SK-N-DZ (cell line): ENCODE measurements around the gene HAS3.

ENCODE experiments used
- DNase-seq: peaks from one replicate; pipeline ENCODE4 v3.0.0-alpha.2; 2015; ENCODE audit warnings: low spot score

HAS3 gene

GRCh38 chr16:69089091-69089910 lies 16.2 kb upstream of the HAS3 start:
- peak; percentile 76 for DNase-seq

- no peak for DNase-seq
Observed at GRCh38 chr16:69093974-69094373, 11.5 kb upstream of the HAS3 start.

GRCh38 chr16:69094501-69094900 lies 11.0 kb upstream of the HAS3 start:
- DNase-seq = no peak

GRCh38 chr16:69095193-69095592 lies 10.3 kb upstream of the HAS3 start:
- DNase-seq = no peak

GRCh38 chr16:69100071-69100691 lies 5.3 kb upstream of the HAS3 start:
- DNase-seq = no peak

GRCh38 chr16:69106491-69107315 lies 1.2 kb downstream of the HAS3 start:
- DNase-seq = peak; percentile 24

GRCh38 chr16:69107316-69107962 lies 2.0 kb downstream of the HAS3 start:
- DNase-seq = no peak

GRCh38 chr16:69108064-69108904 lies 2.8 kb downstream of the HAS3 start:
- DNase-seq = no peak

GRCh38 chr16:69108905-69109252 lies 3.4 kb downstream of the HAS3 start:
- DNase-seq = no peak

GRCh38 chr16:69109486-69110270 lies 4.2 kb downstream of the HAS3 start:
- no peak for DNase-seq

GRCh38 chr16:69110406-69110805 lies 5.0 kb downstream of the HAS3 start:
- no peak for DNase-seq

- no peak for DNase-seq
Observed at GRCh38 chr16:69111216-69111875, 5.9 kb downstream of the HAS3 start.

- no peak for DNase-seq
Observed at GRCh38 chr16:69111876-69112230, 6.4 kb downstream of the HAS3 start.

GRCh38 chr16:69112285-69113129 lies 7.1 kb downstream of the HAS3 start:
- DNase-seq = peak; percentile 70

GRCh38 chr16:69113216-69113615 lies 7.8 kb downstream of the HAS3 start:
- no peak for DNase-seq

- DNase-seq = no peak
Observed at GRCh38 chr16:69114346-69114975, 9.0 kb downstream of the HAS3 start.

- DNase-seq = no peak
Observed at GRCh38 chr16:69114976-69115355, 9.5 kb downstream of the HAS3 start.

GRCh38 chr16:69115361-69115760 lies 9.9 kb downstream of the HAS3 start:
- no peak for DNase-seq
